Stimulated activated CD8-positive, alpha-beta memory T cell treated with anti-CD3 and anti-CD28 coated beads, Interleukin-7, amount 100 ng/mL, for 4 hours (primary cell): ENCODE measurements around the gene REEP3.

Experiments
- DNase-seq, 2 donors: peaks; one replicate each; pipeline ENCODE4 v3.0.0-alpha.2; 2020; ENCODE audit warnings: low read depth in 2 of 2

Gene REEP3

DNA sequence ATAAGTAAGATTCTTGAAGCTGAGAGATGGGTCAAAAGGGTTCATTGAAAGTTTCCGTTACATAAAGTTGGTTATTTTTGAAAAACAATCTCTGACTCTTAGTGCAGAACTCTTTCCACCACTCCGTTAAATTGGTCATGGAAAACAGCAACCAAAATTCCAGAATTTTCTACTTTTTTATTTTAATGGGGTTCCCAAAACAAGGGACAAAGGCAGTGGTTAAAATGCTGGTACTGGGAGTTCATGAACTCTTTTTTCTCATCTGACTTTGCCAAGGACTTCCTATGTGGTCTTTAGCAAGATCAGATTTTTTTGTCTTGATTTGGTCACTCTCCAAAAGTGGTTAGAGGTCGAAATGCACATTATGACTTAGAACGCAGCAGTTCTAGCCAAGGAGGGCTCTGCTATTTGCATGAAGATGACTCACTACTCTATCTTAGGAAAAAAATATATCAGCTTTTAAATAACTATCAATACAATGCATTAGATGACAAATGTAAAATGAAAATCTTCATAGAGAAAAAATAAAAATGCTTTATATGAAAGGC is 145.7 kb downstream of the REEP3 start:
- no peak for DNase-seq

DNA sequence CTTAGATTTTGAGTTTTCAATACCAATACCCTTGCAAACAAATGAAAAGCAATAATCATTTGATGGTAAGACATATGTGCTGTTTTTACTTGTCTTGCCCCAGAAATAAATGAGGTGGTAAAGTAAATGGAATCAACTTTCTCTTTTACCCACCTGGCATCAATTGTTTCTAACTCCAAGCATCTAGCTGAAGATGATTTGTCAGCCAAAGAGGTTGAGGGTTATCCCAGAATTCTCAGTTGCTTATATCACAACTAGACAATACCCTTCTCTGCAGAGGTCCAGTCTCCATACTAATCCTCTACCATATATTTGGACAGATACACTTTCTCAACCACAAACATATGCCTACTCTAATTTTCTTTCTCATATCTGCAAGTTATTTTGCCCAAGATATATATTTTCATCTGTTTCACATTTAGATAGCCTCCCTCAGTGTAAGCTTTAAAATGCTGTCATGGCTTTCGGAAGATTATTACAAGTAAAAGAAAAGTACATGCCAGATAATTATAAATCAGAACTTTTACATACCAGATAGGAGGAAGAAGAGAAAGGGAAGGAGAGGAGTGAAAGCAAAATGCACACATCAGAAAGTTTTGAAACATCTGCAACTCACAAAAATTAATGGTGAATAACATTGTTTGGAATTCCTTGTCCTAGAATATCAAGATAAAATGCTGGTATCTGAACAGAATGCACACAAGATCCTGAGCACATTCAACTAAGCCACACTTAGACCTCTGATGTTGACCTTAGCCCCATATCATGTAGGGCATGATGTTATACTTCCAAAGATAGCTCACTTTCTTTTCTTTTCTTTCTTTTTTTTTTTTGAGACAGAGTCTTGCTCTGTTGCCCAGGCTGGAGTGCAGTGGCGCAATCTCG is 146.6 kb downstream of the REEP3 start:
- no peak for DNase-seq

DNA sequence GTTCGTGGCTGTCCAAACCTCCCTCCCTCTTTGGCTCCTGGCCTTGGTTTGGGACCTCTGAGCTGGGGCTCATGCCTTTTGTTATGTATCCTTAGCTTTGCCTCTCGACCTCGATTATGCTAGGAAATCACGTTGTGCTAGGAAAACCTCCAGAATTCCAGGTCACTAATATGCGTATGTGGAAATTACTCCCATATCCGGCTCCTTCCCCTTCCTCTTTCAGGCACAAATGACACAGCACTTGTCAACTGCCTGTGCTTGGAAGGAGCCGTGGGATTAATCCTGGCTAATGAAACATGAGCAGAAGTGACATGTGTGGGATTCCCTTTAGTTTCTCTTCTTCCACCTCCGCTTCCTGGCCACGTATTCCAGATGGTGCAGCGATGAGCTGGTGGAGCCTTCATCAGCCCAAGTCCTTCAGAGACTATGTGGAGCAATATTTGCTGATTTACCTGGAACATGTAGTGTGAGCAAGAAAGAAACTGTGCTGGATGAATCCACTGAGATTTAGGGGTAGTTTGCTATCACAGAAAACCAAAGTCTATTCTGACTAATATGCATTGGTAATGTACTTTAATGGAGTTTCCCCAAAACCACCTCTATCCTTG is 149.2 kb downstream of the REEP3 start:
- DNase-seq = no peak

DNA sequence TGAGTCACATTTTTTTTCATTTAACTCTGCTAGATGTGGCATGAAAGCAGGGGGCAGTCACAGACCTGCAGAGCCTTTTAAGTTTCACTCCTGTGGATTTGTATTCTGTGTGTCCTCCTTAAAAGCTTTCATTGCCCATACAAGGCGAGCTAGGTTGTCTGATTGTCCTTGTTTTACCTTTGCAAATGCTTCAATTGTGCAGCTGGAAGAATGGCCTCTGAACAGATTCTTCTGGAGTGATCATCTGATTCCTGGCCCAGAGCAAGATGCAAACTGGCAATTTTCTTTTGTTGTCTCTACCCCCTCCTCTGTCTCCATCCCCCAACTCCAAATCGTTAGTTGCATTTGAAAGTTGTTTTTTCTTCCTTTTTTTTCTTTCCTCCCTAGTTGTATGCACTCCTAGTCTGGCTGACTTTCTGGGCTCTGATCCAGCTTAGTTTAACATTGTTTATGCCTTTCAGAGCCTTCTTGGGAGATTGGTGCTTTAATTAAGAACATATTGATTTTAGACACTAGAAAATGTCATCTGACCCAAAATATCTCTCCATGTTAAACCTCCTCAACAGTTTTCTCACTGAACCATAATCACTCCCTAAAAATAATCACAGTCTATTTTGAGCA is 150.2 kb downstream of the REEP3 start:
- no peak for DNase-seq

DNA sequence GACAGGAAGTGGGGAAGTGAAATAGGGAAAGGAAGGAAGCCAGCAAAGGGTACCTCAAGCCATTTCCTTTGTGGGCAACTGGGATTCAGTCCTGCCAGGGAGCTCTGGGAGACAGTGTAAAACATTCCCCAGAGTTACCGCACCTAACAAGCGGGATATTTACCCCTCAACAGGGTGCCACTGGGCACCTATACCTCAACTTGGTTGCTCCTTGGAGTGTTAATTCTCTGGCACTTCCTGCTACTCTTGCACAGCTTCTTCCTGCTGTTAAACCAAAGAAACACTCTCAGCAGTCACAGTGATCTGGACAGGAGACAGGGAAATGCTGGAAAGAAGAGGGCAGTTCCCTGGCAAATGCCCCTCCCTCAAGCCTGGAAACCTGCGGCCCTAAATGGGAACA is 151.3 kb downstream of the REEP3 start:
- DNase-seq = no peak

DNA sequence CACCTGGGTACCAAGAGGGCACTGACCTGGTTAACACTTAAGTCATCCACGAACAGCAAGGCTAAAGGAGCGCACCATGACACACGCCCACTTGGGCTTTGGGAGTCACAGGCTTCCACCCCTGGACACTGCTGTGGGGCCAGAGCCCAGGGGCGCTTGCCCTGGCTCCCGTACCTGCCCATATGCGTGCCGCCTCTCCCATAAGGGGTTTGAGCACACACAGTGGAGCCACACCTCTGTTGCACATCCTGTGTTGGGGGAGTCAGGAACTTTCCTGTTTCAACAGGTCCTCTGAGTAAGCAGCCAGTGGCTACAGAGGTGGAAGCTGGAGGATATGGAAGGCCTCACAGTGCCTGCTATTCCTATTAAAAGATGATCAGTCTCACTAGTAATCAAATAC is 152.0 kb downstream of the REEP3 start:
- DNase-seq = no peak

DNA sequence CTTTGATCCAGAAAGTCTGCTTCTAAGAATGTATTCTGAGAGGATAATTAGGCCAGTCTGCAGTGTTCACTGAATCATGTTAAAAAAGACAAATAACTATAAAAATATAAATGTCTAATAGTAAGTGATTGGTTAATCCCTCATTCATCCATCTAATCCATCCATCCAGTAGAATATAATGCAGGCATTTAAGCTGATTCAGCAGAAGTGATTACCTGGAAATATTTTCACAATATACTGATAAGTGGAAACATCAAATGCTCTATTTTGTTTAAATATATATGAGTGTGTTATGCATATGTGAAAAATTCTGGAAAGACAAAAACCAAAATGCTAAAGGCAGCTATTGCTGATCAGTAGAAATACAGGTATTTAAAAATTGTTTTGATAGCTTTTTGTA is 152.6 kb downstream of the REEP3 start:
- DNase-seq = no peak
